Hypothalamus (tissue), 51 donors: ENCODE measurements around the gene SEPTIN8.

Experiments
- DNase-seq, 51 donors: peaks; one replicate each; lab custom pipeline; 2025; lab: John Stamatoyannopoulos, UW

Gene SEPTIN8

DNA sequence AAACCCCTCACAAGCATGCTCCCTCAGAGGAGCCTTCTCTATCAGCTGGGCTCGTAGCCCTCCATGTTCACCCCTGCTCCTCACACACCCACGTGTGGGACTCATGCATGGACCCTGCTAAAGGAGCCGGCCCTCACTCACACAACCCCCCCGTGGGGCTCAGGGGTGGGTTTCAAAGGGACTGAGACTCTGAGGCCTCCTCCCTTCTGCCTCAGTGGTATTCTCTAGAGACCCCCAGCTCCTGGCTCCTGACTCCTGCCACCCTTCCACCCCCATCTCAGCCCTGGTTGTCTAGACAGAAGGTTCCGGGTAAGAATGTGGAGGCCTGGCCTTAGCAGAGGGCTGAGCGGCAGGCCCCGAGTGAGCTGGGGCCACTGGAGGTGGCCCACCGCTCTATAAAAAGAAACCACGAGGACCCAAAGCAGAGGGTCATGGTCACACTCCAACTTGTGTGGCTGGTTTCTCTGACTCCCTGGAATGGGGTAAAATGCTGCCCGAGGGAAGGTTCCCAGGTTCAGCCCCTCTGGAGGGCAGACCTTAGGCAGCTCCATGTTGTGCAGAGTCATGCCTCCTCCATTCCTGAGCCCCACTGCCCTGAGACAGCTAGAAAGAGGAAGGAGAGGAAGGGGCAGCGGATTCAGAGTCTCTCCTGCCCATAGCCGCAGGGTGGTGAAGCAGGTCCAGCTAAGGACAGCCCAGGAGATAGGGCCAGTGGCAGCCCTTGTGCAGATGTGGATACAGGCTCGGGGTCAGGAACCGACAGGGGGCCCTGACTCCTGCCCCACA lies 10.8 kb downstream of the SEPTIN8 start:
- DNase-seq, result no peak

DNA sequence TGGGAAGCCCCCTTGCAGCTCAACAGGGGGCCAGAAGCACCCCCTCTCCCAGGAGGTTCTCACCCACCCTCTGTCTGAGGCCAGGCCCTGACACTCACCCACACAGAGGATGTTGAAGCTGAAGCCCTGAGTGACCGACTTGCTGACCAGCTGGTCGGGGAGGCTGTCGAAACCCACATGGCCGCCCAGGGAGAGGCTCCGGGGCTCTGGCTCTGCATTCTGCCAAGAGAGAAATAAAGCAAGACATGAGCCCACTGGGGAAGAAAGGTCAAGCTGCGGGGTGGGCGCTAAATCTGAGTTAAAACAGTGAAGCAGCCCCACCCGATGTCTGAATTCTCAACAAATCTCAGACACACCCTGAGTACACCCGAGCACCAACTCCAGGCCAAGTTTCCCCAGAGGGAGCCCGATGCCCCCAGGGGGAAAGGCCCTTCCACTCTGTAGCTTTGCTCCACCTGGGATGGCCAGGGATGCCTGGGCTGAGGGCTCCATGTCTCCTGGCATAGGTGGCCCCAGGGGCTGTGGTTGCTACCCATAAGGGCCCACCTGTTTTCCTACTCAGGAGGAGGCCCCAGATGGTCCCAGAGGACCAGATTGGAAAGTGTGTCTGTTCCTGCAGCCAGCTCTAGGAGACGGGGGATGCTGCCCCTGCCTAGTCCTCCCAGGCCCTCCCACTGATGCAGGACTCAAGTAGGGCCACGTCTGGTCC lies 11.6 kb downstream of the SEPTIN8 start:
- DNase-seq, result no peak

DNA sequence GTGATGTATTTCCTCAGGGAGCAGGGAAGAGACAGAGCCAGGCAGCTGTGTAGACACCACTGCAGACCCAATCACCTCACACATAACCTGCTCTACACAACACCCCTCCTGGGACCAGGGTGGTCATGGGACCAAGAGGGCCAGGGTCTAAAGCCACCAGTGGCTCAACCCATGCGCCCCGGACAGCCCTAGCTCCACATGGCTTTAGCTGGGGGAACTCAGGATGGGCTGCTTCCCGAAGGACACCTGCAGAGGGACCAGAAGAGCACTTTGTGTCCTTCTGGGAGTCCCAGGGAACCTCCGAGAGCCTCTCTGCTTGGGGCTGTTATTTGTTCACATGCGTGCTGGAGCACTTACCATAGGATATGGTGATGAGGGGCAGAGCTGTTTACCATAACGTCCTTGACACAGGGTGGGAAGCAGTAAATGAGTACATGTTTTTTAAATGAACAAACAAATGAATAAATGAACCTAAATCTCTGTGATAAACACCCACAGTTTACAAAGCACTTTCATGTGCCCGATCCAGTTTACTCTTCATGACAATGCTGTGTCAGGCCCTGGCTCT lies 12.3 kb downstream of the SEPTIN8 start:
- no peak for DNase-seq

DNA sequence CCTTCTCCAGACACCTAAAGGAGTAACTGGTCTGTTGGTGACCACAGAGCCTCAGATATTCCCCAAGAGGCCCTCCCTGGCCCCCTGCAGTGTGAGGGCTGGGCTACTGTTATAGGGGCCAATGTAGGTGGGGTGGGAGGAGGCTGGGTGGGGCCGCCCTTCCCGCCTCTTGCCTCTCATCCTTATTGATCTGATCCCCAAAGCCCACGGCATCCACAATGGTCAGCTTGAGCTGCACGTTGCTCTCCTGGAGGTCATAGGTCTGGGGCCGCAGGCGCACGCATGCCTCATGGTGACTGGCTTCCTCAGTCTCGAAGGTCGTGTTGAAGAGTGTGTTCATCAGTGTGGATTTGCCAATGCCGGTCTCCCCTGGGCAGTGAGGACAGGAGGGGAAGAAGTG lies 13.0 kb downstream of the SEPTIN8 start:
- DNase-seq, result no peak

DNA sequence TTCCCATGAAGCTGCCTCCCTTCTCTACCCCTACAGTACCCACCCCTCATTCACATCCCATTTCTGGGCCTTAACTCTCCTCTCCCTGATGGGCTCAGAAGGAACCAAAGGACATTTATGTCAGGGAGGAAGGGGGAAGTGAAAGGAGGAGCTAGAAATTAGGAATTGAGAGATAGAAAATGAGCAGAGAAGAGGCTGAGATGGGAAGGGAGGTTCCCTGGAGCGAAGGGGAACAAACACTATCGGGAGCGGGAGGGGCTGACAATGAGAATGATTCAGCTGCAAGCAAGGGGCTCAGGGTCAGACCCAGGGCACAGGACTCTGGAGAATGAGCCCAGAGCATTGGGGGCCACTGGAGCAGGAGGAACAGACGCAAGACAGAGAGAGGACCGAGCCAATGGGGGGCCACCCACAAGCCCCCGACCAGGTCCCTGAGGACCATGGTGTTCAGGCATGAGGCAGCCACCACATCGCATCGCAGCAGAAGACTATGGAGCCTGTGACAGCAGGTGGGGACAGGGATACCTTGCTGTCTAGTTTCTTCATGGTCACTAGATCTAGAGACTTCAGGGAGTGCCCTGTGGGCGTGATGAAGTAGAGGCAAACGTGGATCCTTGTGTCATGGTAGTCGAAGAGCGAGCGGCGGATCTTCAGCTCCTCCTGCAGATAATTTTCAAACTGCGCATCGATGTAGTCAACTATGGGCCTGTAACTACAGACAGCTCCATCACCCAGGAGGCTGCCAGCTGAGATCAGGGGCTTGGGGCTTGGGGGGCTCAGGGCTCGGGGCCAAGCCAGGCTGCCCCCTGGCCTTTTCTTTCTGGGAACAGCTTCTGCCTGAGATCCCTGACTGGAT lies 13.6 kb downstream of the SEPTIN8 start:
- no peak for DNase-seq

DNA sequence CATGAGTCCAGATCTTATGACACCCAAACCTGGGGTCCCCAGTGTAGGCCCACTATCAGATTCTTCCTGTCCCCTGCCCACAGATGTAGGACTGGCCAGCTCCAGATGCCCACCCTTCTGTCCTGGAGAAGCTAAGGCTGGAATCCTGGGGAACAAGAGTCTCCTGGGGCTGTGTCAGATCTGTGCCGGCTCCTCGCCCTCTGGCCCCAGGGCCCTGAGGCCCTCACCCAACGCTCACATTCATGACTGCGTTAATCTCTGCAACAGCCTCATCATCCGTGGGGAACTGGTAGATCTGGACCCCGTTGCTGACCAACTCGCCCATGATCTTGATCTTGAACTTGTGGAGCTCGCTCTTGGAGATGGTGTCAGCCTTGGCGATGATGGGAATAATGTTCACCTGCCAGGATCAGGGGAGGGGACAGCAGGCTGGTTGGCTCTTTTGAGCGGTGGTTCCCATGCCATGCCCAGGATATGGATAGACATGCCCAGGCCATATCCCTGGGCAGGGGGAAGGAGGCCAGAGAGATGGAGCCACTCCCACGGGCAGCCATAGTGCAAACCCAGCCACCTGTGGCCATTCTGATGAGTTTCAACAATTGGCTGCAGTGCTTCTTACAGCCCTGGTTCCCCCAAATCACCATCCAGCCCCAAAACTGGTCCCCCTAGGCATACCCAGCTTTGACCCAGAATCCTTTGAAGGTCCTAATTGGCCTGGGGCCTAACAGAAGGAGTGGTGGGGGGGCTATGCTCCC lies 14.6 kb downstream of the SEPTIN8 start:
- DNase-seq, result no peak

DNA sequence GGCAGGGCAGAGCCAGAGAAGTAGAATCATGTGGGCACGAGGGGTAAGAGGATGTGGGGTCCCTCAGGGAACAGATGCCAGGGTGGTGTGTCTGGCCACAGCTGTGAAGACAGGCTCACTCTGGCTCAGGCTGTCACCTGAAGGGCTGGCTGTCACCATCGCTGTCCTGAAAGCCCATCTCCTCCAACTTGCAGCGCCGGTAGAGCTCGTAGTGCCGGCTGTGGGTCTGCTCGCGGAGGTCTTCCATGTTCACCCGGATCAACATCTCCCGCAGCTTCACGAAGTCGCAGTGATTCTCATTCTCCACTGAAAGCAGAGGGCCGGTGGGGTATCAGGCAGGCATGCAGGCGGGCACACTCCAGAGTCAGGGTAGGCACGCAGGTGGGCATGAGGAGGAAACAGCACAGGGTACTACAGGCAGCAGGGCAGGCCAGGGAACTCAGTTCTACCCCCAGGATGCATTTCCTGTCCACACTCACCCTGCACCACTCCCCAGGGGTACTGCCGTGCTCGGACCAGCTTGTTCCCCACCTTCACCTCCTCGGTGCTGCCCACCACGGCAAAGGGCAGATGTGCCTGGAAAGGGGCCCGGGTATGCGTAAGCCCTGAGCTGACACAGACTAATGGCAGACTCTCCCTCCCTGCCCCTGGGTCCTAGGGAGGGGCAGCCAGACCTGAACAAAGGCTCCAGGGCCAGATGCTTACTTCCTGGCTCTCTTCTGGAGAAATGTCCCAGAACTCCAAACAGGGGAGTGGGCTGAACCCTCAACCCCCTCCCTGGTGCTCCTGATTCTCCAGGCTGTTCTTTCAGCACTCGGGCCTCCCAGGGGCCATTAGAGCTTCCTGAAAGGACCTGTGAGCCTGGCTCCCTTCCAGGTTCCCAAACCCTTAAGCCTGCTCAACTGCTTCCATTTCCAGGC lies 15.5 kb downstream of the SEPTIN8 start:
- DNase-seq, result no peak

DNA sequence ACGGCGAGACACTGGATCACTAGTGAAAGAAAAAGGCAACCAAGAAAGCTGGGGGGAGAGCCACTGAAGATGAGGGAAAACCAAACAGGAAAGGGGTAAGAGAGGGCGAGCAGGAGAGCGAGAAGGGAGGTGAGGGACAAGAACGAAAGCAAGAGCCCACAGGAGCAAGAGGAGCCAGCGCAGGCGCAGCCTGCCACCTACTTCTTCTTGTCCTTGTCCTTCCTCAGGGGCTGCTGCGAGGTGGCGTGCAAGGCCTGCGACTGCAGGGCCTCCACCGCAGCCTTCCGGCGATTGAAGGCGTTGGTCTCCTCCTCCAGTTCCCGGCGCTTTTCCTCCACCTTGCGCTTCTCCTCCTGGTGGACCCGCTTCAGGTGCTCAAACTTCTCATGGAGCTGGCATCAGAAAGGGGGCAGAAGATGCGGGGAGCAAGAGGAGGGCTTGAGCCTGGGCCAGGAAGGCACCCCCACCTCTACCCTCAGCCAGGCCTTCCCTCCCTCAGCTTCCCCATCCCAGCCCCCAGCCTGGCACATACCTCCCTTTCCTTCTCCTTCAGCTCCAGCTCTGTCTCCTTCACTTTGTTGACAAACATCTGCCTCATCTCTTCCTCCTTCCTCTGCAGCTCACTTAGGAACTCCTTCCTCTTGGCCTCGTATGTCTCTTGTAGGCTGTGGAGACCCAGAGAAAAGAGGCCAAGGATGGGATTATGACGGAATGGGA lies 16.3 kb downstream of the SEPTIN8 start:
- no peak for DNase-seq

DNA sequence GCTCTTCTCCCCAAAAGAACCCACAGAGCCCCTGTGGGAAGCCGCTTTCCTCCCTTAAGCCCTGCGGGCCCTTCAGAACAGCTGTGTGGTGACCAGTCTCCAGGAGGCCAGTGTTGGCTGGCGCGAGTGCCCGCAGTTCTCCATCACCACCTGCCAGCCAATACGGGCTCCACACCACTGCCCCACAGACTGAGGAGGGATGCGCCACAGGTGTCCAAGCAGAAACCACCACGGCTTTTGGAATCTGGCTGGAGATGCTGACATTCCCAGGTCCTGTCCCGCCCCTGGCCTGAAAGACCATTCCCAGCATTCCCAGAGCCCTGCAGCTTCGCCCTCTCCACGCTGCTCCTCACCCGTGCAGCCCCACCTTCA lies 17.0 kb downstream of the SEPTIN8 start:
- no peak for DNase-seq

DNA sequence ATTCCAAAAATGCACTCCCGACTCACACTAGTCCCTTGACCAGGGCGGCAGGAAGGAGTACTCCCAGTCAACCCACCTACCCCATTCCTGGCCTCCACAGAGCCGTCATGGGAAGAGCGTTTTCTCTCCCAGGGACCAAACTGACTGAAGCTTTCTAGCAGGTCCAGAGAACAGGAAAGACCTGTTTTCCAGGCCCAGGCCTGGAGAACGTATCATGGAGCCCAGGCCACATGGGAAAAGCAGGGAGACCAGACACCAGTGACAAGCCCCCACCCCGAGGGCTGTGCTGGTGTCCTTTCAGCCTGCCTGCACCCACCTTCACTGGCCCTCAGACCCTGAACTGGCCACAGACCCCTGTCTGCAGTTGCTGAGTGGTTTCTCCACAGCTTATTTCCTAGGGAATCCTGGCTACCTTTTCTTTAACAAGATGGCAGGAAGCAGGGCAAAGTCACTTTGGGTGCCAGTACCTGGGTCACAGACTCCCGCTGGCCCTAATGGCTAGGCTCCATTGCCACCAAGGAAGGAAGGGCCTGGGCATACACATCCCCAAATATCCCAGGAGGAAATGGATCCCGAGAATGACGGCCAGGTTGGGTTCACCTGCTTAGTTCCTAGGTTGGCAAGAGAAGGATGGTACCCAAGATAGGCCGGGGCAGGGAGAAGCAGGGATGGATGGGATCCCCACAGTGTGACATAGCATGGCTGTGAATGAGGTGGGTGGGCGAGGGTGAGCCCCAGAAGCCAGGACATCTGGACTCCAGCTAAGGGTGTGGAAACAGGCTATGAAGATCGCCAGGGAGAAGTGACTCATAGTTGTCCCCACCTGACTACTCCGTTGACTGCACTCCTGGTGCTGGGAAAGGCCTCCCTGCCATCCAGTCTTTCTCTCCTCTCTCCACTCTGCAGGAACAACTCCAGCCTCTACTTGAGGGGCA lies 17.7 kb downstream of the SEPTIN8 start:
- DNase-seq, result no peak

DNA sequence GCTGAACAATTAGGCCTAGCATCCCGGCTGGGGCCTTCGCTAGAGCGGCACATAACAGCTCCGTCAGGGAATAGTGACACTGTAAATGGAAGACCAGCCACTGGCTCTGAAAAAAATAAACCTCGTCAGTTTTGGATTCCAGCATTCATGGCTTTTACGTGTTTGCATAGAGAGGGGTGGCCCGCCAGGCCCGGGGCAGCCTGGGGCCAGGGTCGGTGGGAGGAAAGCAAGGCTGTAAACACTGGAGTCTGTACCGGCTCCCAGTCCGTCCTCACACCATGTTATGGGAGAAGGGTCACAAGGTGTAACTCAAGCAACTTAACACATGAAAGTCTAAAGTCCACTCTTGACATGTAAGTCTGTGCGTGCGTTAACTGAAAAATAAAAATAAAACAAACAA lies 18.6 kb downstream of the SEPTIN8 start:
- DNase-seq, result no peak

DNA sequence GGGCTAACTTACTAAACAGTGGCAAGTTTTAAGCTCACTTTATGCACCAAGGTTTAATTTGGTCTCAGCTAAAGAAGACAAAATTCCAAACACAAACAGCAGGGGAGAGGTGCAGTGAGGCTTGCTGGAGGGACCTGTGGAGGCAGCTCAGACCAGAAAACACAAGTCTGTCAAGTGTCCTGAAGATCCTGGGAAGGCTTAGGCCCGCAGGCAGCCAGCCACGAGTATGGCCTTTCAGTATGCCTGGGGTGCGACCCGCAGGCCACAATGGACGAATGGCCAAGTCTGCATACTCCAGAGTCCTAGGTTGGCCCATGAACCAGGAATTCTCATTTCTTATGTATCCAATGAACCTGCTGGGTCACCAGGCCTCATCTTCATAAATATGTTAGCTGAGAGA lies 20.5 kb downstream of the SEPTIN8 start:
- no peak for DNase-seq

DNA sequence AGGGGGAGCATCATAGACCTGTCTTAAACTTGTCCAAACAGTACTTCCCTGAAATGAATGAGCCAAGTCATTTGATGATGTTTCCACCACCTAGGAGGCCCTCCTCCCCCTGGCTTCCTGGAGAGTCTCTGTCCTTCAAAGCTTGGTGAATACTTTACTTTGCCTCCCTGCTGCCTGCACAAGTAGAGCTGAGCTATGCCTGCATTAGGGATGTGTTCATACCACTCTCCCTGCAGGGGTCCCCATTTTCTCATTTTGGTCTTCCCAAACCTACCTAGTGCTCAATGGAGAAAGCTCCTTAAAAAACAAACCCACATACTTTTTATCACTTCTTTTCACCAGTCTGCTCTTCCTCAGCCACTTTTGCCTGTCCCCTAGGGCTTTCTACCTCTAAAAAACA lies 22.1 kb downstream of the SEPTIN8 start:
- DNase-seq, result peak in 6 of 51 donors; percentile 21 to 53 (median 31)

DNA sequence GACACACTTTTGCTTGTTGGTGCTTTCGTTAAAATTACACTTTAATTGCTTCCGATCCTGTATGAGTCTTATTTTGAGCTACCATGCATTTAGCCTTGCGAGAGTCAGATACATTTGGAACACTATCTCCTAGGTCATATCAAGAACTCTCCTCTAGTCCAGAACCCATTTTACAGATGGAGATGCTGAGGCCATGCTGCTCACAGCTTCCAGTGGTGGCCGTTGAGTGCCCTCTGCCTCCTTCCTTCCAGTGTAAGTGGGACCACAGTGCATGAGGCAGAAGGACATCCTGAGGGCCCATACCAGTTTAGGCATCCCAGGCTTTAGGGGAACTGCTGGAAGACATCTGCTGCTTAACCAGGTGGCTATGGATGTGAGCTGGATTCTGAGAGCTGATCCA lies 22.9 kb downstream of the SEPTIN8 start:
- no peak for DNase-seq

DNA sequence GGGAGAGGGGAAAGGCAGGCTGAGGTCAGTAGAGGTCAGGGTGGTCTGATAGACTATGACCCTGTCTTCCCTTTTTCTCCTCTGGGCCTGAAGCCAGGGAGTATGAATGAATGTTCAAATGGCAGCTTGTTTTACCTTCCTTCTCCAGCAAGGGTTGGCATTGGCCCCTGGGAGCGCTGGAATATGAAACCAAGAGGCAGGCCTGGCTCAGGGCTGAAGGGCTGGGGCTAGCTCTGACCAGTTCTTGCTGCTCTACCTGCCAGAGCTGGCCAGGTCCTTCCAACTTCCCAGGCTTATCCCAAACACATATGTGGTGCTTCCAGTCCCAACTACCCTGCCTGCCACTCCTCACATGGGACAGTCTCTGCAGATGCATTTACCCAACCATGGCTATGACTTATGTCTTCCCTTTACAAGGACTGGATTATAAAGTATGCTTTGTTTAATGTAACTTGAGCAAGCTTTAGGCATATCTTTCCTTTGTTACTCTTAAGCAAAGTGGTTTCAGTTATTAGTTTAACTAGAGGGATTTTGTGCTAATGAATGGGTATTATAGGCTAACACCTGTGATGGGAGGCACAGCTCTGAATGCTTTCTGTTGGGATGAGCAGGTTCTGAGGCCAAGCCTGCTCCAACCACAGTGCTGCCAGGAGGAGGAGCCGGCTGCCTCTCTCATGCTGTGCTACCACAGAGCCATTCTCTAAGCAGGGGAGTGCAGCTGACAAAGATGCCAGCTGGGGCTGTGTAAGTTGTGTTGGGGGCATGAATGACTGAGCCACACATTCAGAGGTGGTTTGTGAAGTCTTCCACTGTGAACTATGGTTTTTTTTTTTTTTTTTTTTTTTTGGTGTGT lies 23.7 kb downstream of the SEPTIN8 start:
- DNase-seq, result peak in 33 of 51 donors; percentile 22 to 81 (median 63)

DNA sequence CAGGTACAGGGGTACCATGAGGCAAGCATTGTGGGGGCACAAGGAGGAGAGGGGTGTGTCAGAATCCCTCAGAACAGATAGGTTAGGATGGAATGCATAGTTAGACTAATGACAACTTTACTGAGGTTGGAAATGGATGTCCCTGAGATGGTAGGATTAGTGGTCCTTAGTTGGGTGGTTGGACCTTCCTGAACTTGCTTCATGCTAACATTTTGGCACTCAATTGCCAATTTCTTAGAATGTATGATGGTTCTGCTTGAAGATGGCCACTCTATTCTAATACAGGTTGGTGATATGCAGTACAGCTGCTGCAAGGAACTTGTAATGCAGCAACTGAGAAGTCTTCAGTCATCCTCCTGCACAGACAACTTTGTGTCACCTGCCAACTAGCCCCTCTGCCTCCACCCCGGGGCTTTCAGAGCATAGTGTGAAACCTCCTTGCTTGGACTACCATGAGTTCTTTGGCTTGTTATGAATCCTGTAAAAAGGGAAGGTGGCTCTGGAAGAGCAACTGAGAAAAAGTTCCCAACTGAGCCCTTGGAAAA lies 24.4 kb downstream of the SEPTIN8 start:
- DNase-seq, result no peak
